ENCODE data around the gene CCDC33. TPM values are rescaled to one million over a fixed set of nuclear protein-coding genes. Genes with fewer than 3 reads are reported as not detected.

Gene CCDC33
- total RNA-seq, 1 experiment from 2014 or later: 0.15 TPM

DNA sequence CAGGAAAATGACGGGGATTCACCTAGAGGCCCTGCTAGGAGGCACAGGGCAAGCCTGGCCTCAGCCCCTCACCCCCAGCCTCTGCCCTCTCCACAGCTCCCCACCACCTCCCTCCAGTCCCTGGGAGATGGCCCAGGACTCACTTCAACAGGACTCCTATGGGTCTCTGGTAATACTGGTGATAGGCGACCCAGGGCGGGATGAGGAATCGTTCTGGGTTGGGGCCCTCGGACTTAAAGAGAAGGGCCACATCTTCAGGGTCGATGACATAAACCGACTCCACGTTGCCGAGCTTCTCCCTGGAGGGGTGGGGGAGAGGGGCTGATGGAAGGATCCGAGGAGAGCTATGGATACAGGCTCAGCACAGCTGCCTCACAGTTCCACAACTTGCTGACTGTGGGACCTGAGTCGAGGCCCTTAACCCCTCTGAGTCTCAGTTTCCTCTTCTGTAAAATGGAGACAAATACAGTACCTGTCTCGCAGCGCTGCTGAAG lies 111.7 kb downstream of the CCDC33 start (continued):
- TF ChIP-seq EZH2phosphoT487 (IDR thresholded peaks at IDR 0.05; ENCODE audit: borderline replicate concordance): no peak
- no peak for TF ChIP-seq CBX3 (IDR thresholded peaks at IDR 0.05; ENCODE audit: low read depth)
- TF ChIP-seq, protein P1, sequence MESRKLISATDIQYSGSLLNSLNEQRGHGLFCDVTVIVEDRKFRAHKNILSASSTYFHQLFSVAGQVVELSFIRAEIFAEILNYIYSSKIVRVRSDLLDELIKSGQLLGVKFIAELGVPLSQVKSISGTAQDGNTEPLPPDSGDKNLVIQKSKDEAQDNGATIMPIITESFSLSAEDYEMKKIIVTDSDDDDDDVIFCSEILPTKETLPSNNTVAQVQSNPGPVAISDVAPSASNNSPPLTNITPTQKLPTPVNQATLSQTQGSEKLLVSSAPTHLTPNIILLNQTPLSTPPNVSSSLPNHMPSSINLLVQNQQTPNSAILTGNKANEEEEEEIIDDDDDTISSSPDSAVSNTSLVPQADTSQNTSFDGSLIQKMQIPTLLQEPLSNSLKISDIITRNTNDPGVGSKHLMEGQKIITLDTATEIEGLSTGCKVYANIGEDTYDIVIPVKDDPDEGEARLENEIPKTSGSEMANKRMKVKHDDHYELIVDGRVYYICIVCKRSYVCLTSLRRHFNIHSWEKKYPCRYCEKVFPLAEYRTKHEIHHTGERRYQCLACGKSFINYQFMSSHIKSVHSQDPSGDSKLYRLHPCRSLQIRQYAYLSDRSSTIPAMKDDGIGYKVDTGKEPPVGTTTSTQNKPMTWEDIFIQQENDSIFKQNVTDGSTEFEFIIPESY (IDR thresholded peaks at IDR 0.05; ENCODE audit: extremely low read depth, insufficient replicate concordance, low read length): no peak
- TF ChIP-seq EZH2 (IDR thresholded peaks at IDR 0.05): no peak
- TF ChIP-seq SRF (IDR thresholded peaks at IDR 0.05; ENCODE audit: low read depth): no peak
- no peak for TF ChIP-seq FOSL1 (IDR thresholded peaks at IDR 0.05; ENCODE audit: low read depth)
- TF ChIP-seq ZNF274 (IDR thresholded peaks at IDR 0.05; ENCODE audit: low read depth, low read length): no peak
- TF ChIP-seq CEBPB (IDR thresholded peaks at IDR 0.05; ENCODE audit: low read depth): no peak
- TF ChIP-seq POLR2A (IDR thresholded peaks at IDR 0.05; ENCODE audit: borderline replicate concordance, extremely low read depth, insufficient read depth, insufficient read length): no peak
- no peak for TF ChIP-seq JUND (IDR thresholded peaks at IDR 0.05)
- TF ChIP-seq RAD21 (IDR thresholded peaks at IDR 0.05; ENCODE audit: low read depth): no peak
- no peak for TF ChIP-seq SIN3A (IDR thresholded peaks at IDR 0.05; ENCODE audit: low read depth)

DNA sequence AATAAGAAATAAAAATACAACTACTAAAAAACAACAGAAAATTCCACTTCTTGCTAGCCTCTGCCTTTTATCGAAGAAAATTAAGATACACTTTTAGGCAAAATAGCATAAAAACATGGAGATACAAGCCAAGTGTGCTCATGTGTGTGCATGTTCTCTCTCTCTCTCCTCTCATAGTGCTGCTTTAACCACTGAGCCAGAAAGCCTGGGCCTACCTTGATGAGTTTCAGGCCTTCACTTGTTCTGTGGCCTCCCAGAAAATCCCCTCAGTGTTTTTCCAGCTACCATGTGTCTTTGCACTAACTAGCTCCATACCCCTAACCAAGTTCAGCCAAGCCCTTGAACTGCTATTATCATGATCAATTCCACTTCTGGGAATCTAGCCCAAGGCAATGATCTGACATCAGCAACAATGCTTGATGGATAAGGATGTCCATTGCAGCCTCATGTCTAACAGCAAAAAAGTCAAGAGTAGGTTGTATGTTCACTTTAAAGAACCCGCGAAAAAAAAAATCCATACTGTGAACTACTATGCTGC lies 113.2 kb downstream of the CCDC33 start:
- Histone ChIP-seq H3K36me3 (ENCODE audit: control insufficient read depth in 1 of 2, insufficient read depth in 2 of 2, low read length in 2 of 2) (no peaks in the 10 kb centered on the region), H3K27ac (ENCODE audit: low read depth, low read length) (no peak overlapping the region), H2AFZ (ENCODE audit: low read depth, low read length, poor library complexity, severe bottlenecking) (no peak overlapping the region), H3K9ac (ENCODE audit: low read length) (no peak overlapping the region), H4K20me1 (ENCODE audit: insufficient read depth) (no peaks in the 10 kb centered on the region), H3K4me1 (ENCODE audit: control insufficient read depth in 1 of 2, insufficient read depth in 2 of 2, low read length in 2 of 2) (peaks cover 0 to 6% of the 10 kb centered on the region in 2 experiments; a peak in 1 of 4 replicates), H3K27me3 (ENCODE audit: insufficient read depth, low read length) (no peaks in the 10 kb centered on the region), H3K9me2 (ENCODE audit: insufficient read depth) (no peaks in the 10 kb centered on the region), H3K4me3 (replicated peaks in 1 of 2; ENCODE audit: low read depth in 1 of 2, low read length in 2 of 2) (no peak overlapping the region), H3K4me2 (ENCODE audit: low read length) (no peak overlapping the region), H3K79me2 (ENCODE audit: insufficient read depth, low read length) (no peaks in the 10 kb centered on the region), H3K9me3 (ENCODE audit: control insufficient read depth in 1 of 2, insufficient read depth in 1 of 2, low read depth in 1 of 2, low read length in 2 of 2) (no peaks in the 10 kb centered on the region)
- no TSS peak for BruUV-seq (replicated peaks)
- ChIA-PET RAD21 (ENCODE audit: low non-redundant PET in 1 of 2, low total read pairs in 2 of 2, uncharacterized antibody in 2 of 2, unreplicated experiment in 2 of 2) (no interaction called here), POLR2A (no interaction called here), CTCF (no interaction called here)
- intact Hi-C loops (cut with micrococcal nuclease): no loop called here
- DNase-seq (ENCODE audit: low read depth, low spot score) (no peak), ATAC-seq (no peak)
- TF ChIP-seq, protein P2, sequence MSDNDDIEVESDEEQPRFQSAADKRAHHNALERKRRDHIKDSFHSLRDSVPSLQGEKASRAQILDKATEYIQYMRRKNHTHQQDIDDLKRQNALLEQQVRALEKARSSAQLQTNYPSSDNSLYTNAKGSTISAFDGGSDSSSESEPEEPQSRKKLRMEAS (IDR thresholded peaks at IDR 0.05): no peak
- TF ChIP-seq ELF1 (IDR thresholded peaks at IDR 0.05; ENCODE audit: borderline replicate concordance, low read depth): no peak
- TF ChIP-seq POLR2A (IDR thresholded peaks at IDR 0.05; ENCODE audit: borderline replicate concordance, extremely low read depth, insufficient read depth, insufficient read length): no peak
- no peak for TF ChIP-seq ZFX (IDR thresholded peaks at IDR 0.05)
- no peak for TF ChIP-seq SIN3A (IDR thresholded peaks at IDR 0.05; ENCODE audit: low read depth)
- no peak for TF ChIP-seq CEBPB (IDR thresholded peaks at IDR 0.05; ENCODE audit: low read depth)
- TF ChIP-seq SRF (IDR thresholded peaks at IDR 0.05; ENCODE audit: low read depth): no peak
- TF ChIP-seq JUND (IDR thresholded peaks at IDR 0.05): no peak
- TF ChIP-seq FOSL1 (IDR thresholded peaks at IDR 0.05; ENCODE audit: low read depth): no peak
- TF ChIP-seq, protein P3, sequence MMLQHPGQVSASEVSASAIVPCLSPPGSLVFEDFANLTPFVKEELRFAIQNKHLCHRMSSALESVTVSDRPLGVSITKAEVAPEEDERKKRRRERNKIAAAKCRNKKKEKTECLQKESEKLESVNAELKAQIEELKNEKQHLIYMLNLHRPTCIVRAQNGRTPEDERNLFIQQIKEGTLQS (IDR thresholded peaks at IDR 0.05): no peak
- no peak for TF ChIP-seq ZNF274 (IDR thresholded peaks at IDR 0.05; ENCODE audit: low read depth, low read length)
- TF ChIP-seq TCF7L2 (IDR thresholded peaks at IDR 0.05; ENCODE audit: borderline replicate concordance, extremely low read depth, insufficient read depth, insufficient read length): no peak
- TF ChIP-seq, protein P4, sequence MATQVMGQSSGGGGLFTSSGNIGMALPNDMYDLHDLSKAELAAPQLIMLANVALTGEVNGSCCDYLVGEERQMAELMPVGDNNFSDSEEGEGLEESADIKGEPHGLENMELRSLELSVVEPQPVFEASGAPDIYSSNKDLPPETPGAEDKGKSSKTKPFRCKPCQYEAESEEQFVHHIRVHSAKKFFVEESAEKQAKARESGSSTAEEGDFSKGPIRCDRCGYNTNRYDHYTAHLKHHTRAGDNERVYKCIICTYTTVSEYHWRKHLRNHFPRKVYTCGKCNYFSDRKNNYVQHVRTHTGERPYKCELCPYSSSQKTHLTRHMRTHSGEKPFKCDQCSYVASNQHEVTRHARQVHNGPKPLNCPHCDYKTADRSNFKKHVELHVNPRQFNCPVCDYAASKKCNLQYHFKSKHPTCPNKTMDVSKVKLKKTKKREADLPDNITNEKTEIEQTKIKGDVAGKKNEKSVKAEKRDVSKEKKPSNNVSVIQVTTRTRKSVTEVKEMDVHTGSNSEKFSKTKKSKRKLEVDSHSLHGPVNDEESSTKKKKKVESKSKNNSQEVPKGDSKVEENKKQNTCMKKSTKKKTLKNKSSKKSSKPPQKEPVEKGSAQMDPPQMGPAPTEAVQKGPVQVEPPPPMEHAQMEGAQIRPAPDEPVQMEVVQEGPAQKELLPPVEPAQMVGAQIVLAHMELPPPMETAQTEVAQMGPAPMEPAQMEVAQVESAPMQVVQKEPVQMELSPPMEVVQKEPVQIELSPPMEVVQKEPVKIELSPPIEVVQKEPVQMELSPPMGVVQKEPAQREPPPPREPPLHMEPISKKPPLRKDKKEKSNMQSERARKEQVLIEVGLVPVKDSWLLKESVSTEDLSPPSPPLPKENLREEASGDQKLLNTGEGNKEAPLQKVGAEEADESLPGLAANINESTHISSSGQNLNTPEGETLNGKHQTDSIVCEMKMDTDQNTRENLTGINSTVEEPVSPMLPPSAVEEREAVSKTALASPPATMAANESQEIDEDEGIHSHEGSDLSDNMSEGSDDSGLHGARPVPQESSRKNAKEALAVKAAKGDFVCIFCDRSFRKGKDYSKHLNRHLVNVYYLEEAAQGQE (IDR thresholded peaks at IDR 0.05; ENCODE audit: low read depth): no peak
- no peak for TF ChIP-seq CBX3 (IDR thresholded peaks at IDR 0.05; ENCODE audit: low read depth)
- TF ChIP-seq YY1 (IDR thresholded peaks at IDR 0.05; ENCODE audit: extremely low read depth, insufficient replicate concordance, low read depth, low read length): no peak

Data from HCT116 (cell line).